ENCODE data around the gene MPG.

GRCh38 chr16:75580-76501, 2.2 kb upstream of the MPG start:
- no peak for TF ChIP-seq POLR2A (IDR thresholded peaks at IDR 0.05; ENCODE audit: low read length)
- TF ChIP-seq CTCF (IDR thresholded peaks at IDR 0.05), result no peak
- no peak for TF ChIP-seq FOSL2 (IDR thresholded peaks at IDR 0.05)
- TF ChIP-seq FOSL2 (CRISPR knock-in tag; IDR thresholded peaks at IDR 0.05), result no peak
- no peak for TF ChIP-seq MAX (IDR thresholded peaks at IDR 0.05)
- TF ChIP-seq BHLHE40 (IDR thresholded peaks at IDR 0.05; ENCODE audit: low read depth, low read length), result no peak
- no peak for TF ChIP-seq EP300 (IDR thresholded peaks at IDR 0.05)
- TF ChIP-seq NFE2L2 (conservative IDR thresholded peaks at IDR 0.05; ENCODE audit: low read length), result no peak
- no peak for TF ChIP-seq RNF2 (IDR thresholded peaks at IDR 0.05; ENCODE audit: borderline replicate concordance, low read depth)
- no peak for TF ChIP-seq FOSB (CRISPR knock-in tag; IDR thresholded peaks at IDR 0.05)
- TF ChIP-seq GATA3 (IDR thresholded peaks at IDR 0.05; ENCODE audit: borderline replicate concordance), result no peak
